Activated T-cell treated with anti-CD3 and anti-CD28 coated beads, Interleukin-2, amount 50 U/mL, for 72 hours (primary cell): Measurements from ENCODE around the gene DDX23. TPM values are rescaled to one million over a fixed set of nuclear protein-coding genes. Genes with fewer than 3 reads are reported as not detected.

ENCODE experiments used
- ATAC-seq, 2 donors: fragments of 150-1000 bp; cut with Tn5 transposase; replicated peaks in 1 of 2; 2 replicates each; pipeline ENCODE4 v1.10.0; 2021; ENCODE audit warnings: moderate library complexity in 2 of 2, mild to moderate bottlenecking in 1 of 2
- DNase-seq, 2 donors: peaks; one replicate each; pipeline ENCODE4 v3.0.0; 2021 to 2022; ENCODE audit warnings: mixed read lengths in 1 of 2
- H3K27ac Mint-ChIP-seq: one replicate; pipeline ENCODE4 v1.8.0; 2022; ENCODE audit warnings: mild to moderate bottlenecking, moderate library complexity, mixed read lengths
- H3K27me3 Mint-ChIP-seq: one replicate; pipeline ENCODE4 v1.8.0; 2022; ENCODE audit warnings: low read depth, mixed read lengths
- H3K36me3 Mint-ChIP-seq, 2 donors: one replicate each; pipeline ENCODE4 v1.8.0; 2022; ENCODE audit warnings: mixed read lengths in 2 of 2, mild to moderate bottlenecking in 1 of 2; ENCODE audit not compliant: insufficient read depth in 2 of 2
- H3K4me1 Mint-ChIP-seq: one replicate; pipeline ENCODE4 v1.8.0; 2022; ENCODE audit warnings: low read depth, mixed read lengths
- H3K4me3 Mint-ChIP-seq, 2 donors: one replicate each; pipeline ENCODE4 v1.8.0; 2022; ENCODE audit warnings: mild to moderate bottlenecking in 2 of 2, mixed read lengths in 2 of 2, moderate library complexity in 2 of 2
- H3K9me3 Mint-ChIP-seq, 2 donors: one replicate each; pipeline ENCODE4 v1.8.0; 2022; ENCODE audit warnings: mixed read lengths in 2 of 2
- total RNA-seq, 2 donors: library from RNA; stranded (reverse); gene quantifications; one replicate each; pipeline ENCODE4 v1.2.3, GENCODE V29; 2022

Gene DDX23
- total RNA-seq, 2 donors from 2014 or later = 100.0 to 115 TPM

GRCh38 chr12:48815126-48816110 lies 36.5 kb downstream of the DDX23 start:
- Mint-ChIP-seq H3K4me1 (peaks cover 39% of the 10 kb centered on the region), H3K4me3 (peak overlapping the region; percentile 86 to 96), H3K36me3 (no peaks in the 10 kb centered on the region), H3K27ac (peak overlapping the region; percentile 54), H3K27me3 (peaks cover 22% of the 10 kb centered on the region), H3K9me3 (no peaks in the 10 kb centered on the region)
- peak; percentile 38 to 50 for DNase-seq
- peak; percentile 50 to 57 for ATAC-seq

- H3K9me3 Mint-ChIP-seq = no peaks in the 10 kb centered on the region
- peaks cover 39% of the 10 kb centered on the region for H3K4me1 Mint-ChIP-seq
- peaks cover 22% of the 10 kb centered on the region for H3K27me3 Mint-ChIP-seq
- peak; percentile 90 to 96 for DNase-seq
- H3K36me3 Mint-ChIP-seq = no peaks in the 10 kb centered on the region
- peak overlapping the region; percentile 86 to 96 for H3K4me3 Mint-ChIP-seq
- ATAC-seq = peak; percentile 83 to 86
- H3K27ac Mint-ChIP-seq = no peak overlapping the region
These were observed 37.5 kb downstream of the DDX23 start for GRCh38 chr12:48814262-48815125.

GRCh38 chr12:48813465-48814261 lies 38.3 kb downstream of the DDX23 start:
- no peak overlapping the region for H3K27ac Mint-ChIP-seq
- peaks cover 22% of the 10 kb centered on the region for H3K27me3 Mint-ChIP-seq
- no peaks in the 10 kb centered on the region for H3K36me3 Mint-ChIP-seq
- no peak for DNase-seq
- H3K4me1 Mint-ChIP-seq = peaks cover 39% of the 10 kb centered on the region
- no peak for ATAC-seq
- no peaks in the 10 kb centered on the region for H3K9me3 Mint-ChIP-seq
- H3K4me3 Mint-ChIP-seq = peak overlapping the region; percentile 86 to 96

- H3K9me3 Mint-ChIP-seq = no peaks in the 10 kb centered on the region
- peak overlapping the region; percentile 30 to 32 for H3K4me3 Mint-ChIP-seq
- no peaks in the 10 kb centered on the region for H3K36me3 Mint-ChIP-seq
- DNase-seq = no peak
- no peak for ATAC-seq
- H3K4me1 Mint-ChIP-seq = peaks cover 34% of the 10 kb centered on the region
- H3K27ac Mint-ChIP-seq = no peak overlapping the region
- H3K27me3 Mint-ChIP-seq = peaks cover 14% of the 10 kb centered on the region
These were observed 39.6 kb downstream of the DDX23 start for GRCh38 chr12:48812389-48812788.

- H3K27ac Mint-ChIP-seq = no peak overlapping the region
- no peaks in the 10 kb centered on the region for H3K9me3 Mint-ChIP-seq
- ATAC-seq (no peak), DNase-seq (no peak)
- H3K27me3 Mint-ChIP-seq = peaks cover 6% of the 10 kb centered on the region
- H3K4me3 Mint-ChIP-seq = no peak overlapping the region
- peaks cover 29% of the 10 kb centered on the region for H3K4me1 Mint-ChIP-seq
- H3K36me3 Mint-ChIP-seq = no peaks in the 10 kb centered on the region
These were observed 40.4 kb downstream of the DDX23 start for GRCh38 chr12:48811437-48812090.

GRCh38 chr12:48810903-48811431 lies 41.0 kb downstream of the DDX23 start:
- DNase-seq (no peak), ATAC-seq (no peak)
- Mint-ChIP-seq H3K4me3 (no peak overlapping the region), H3K36me3 (no peaks in the 10 kb centered on the region), H3K27me3 (peaks cover under 1% of the 10 kb centered on the region), H3K4me1 (peaks cover 23% of the 10 kb centered on the region), H3K9me3 (no peaks in the 10 kb centered on the region), H3K27ac (no peak overlapping the region)

- no peak overlapping the region for H3K27ac Mint-ChIP-seq
- no peak for ATAC-seq
- no peaks in the 10 kb centered on the region for H3K36me3 Mint-ChIP-seq
- H3K4me3 Mint-ChIP-seq = no peak overlapping the region
- no peaks in the 10 kb centered on the region for H3K27me3 Mint-ChIP-seq
- no peak for DNase-seq
- H3K4me1 Mint-ChIP-seq = peaks cover 12% of the 10 kb centered on the region
- no peaks in the 10 kb centered on the region for H3K9me3 Mint-ChIP-seq
These were observed 44.0 kb downstream of the DDX23 start for GRCh38 chr12:48807981-48808380.

GRCh38 chr12:48803675-48804074 lies 48.3 kb downstream of the DDX23 start:
- peaks cover 7% of the 10 kb centered on the region for H3K4me1 Mint-ChIP-seq
- ATAC-seq (no peak), DNase-seq (no peak)
- H3K9me3 Mint-ChIP-seq = no peaks in the 10 kb centered on the region
- no peaks in the 10 kb centered on the region for H3K27me3 Mint-ChIP-seq
- H3K36me3 Mint-ChIP-seq = no peaks in the 10 kb centered on the region
- no peak overlapping the region for H3K4me3 Mint-ChIP-seq
- H3K27ac Mint-ChIP-seq = no peak overlapping the region

GRCh38 chr12:48800971-48801370 lies 51.0 kb downstream of the DDX23 start:
- Mint-ChIP-seq H3K36me3 (no peaks in the 10 kb centered on the region), H3K27ac (no peak overlapping the region), H3K4me1 (peaks cover 14% of the 10 kb centered on the region), H3K27me3 (no peaks in the 10 kb centered on the region), H3K4me3 (no peak overlapping the region), H3K9me3 (no peaks in the 10 kb centered on the region)
- ATAC-seq (no peak), DNase-seq (no peak)

GRCh38 chr12:48800457-48800856 lies 51.5 kb downstream of the DDX23 start:
- H3K36me3 Mint-ChIP-seq = no peaks in the 10 kb centered on the region
- H3K27ac Mint-ChIP-seq = no peak overlapping the region
- no peak for ATAC-seq
- H3K4me3 Mint-ChIP-seq = no peak overlapping the region
- H3K9me3 Mint-ChIP-seq = no peaks in the 10 kb centered on the region
- DNase-seq = no peak
- H3K4me1 Mint-ChIP-seq = peaks cover 16% of the 10 kb centered on the region
- no peaks in the 10 kb centered on the region for H3K27me3 Mint-ChIP-seq

GRCh38 chr12:48796976-48797375 lies 55.0 kb downstream of the DDX23 start:
- Mint-ChIP-seq H3K27ac (no peak overlapping the region), H3K4me1 (peaks cover 9% of the 10 kb centered on the region), H3K36me3 (no peaks in the 10 kb centered on the region), H3K4me3 (no peak overlapping the region), H3K9me3 (no peaks in the 10 kb centered on the region), H3K27me3 (peaks cover 9% of the 10 kb centered on the region)
- DNase-seq (peak; percentile 39 to 62), ATAC-seq (peak; percentile 95 to 96)
